ENCODE measurements around the gene PEX5L.

Gene PEX5L

GRCh38 chr3:179768080-179768479 is 268.7 kb downstream of the PEX5L start:
- DNase-seq, result peak; percentile 80

DNA sequence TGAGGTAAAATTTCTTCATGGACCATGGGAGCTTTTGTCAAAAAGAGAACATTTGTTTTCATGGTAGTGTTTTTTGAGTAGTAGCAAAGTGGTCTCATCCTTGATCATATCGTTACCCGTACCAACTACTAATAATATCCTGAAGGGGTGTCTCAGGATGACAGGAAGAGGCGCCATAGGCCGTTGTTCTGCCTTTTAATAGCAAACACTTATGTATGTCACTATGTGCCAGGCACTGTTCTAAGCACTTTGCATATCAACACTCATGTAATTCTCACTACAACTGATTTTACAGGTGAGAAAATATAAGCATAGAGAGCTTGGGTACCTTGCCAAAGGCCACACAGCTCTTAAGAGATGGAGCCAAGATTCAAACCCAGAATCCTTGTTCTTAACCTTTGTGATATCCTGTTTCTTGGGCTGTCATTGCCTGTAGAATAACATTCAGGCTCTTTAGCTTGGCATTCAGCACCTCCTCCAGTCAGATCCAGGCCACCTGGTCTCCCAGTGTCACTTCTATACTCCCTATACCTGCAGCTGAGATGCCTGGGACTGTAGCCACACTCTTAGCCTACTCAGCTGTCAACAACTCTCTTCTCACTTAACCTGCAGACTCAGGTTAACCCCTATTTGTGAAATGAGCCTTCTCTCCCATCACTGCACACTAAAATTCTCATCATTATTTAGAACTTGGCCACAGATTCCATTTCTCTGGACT is 270.2 kb downstream of the PEX5L start:
- DNase-seq, result no peak

DNA sequence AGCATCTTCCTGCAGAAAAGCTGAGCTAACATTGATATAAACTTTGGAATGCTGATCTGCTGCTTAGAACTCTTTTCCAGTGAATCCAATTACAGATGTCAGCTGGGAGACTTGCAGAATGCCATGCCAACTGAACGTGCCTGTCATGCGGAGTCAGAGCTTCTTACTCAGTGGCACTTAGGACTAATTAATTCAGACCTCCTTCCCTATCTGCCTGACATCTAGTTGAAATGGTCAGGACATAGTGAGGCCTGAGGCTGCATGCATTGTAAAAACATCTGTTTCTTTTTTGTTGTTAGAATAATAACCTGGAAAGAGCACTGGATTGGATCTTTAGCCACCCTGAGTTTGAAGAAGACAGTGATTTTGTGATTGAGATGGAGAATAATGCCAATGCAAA is 271.3 kb downstream of the PEX5L start:
- DNase-seq, result no peak

DNA sequence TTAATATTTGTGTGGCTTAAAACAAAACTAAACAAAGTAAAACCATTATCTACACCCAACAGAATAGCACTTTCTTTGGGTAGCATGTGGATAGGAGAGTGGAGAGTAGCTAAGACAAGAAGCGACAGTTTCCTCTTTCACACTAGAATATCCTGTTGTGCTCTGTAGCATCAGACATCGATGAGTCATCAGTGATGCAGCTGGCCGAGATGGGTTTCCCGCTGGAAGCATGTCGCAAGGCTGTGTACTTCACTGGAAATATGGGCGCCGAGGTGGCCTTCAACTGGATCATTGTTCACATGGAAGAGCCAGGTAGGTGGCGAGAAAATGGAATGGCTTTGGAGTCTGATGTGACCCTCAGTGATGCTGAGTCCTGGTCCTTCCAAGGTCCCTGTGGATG is 275.8 kb downstream of the PEX5L start:
- no peak for DNase-seq

DNA sequence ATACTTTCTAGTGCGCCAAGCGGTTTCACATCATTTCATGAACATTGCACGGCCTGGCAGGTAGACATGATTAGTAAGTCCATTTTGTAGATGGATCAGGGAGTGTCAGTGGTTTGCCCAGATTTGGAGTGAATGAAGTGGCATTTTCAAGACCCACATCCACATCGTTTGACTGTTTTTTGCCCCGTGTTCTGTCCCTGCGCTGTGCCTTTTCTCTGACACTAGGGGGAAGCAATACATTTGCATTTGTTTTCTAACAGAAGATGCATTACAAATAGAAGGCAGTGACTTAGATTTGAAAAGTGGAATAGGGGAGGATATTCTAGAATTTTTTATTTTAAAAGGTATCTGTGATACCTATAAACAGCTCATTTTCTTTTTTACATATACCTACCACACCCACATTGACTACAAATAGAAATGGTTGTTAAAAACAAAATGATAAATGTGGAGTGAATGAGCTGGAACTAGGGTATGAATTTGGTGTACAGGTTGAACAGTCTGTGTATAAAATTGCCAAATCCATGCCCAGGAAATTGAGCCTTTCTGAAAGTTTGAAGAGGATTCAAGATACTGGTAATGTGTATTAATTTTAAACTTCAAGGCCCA is 285.9 kb downstream of the PEX5L start:
- peak; percentile 38 for DNase-seq

- DNase-seq, result no peak
Observed at GRCh38 chr3:179745716-179746115, 291.0 kb downstream of the PEX5L start.

DNA sequence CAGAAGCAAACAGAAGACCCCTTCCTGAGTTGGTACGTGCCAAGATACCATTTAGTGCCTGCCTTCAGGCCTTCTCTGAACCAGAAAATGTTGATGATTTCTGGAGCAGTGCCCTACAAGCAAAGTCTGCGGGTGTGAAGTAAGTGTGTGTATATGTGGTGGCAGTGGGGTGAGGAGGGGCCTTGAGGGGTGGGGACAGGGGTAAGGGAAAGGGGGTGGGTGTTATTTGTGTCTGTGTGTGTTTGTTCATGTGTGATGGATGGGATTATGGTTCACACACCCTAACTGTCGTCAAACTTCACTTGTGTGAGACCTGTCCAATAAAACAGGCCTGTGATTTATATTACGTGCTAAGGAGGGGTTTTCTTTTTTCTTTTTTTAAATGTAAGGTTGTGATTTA is 291.7 kb downstream of the PEX5L start:
- DNase-seq, result no peak
